Skeletal muscle tissue (tissue), 4 donors: ENCODE data around the gene TCIRG1. TPM values are rescaled to one million over a fixed set of nuclear protein-coding genes. Genes with fewer than 3 reads are reported as not detected.

ENCODE experiments used
- H3K27ac ChIP-seq: one replicate; pipeline ENCODE4 v1.7.0; 2013; ENCODE audit warnings: mild to moderate bottlenecking, low read depth, low read length, inconsistent platforms
- H3K27me3 ChIP-seq, 3 donors: one replicate each; pipeline ENCODE4 v1.7.0; 2013; ENCODE audit warnings: low read length in 3 of 3; ENCODE audit not compliant: control insufficient read depth in 3 of 3, insufficient read depth in 3 of 3
- H3K36me3 ChIP-seq, 3 donors: one replicate each; pipeline ENCODE4 v1.7.0; 2013; ENCODE audit warnings: low read length in 3 of 3; ENCODE audit not compliant: control insufficient read depth in 3 of 3, insufficient read depth in 3 of 3
- H3K4me1 ChIP-seq, 3 donors: one replicate each; pipeline ENCODE4 v1.7.0; 2013; ENCODE audit warnings: low read length in 3 of 3, mild to moderate bottlenecking in 3 of 3; ENCODE audit not compliant: control insufficient read depth in 3 of 3, insufficient read depth in 3 of 3
- H3K4me3 ChIP-seq, 3 donors: one replicate each; pipeline ENCODE4 v1.7.0; 2013; ENCODE audit warnings: low read length in 3 of 3
- H3K9ac ChIP-seq, 3 donors: one replicate each; pipeline ENCODE4 v1.7.0; 2013; ENCODE audit warnings: low read length in 3 of 3, mild to moderate bottlenecking in 3 of 3, moderate library complexity in 2 of 3, low read depth in 1 of 3
- H3K9me3 ChIP-seq, 3 donors: one replicate each; pipeline ENCODE4 v1.7.0; 2013; ENCODE audit warnings: low read length in 3 of 3; ENCODE audit not compliant: control insufficient read depth in 3 of 3
- total RNA-seq: library from RNA; depleted of rRNA; stranded (reverse); fragments of >200 nt; gene quantifications from one replicate; pipeline ENCODE4 v1.2.3, GENCODE V29; 2014
- donor health status: Osteomylitis.

The TCIRG1 gene
- total RNA-seq, 1 donor from 2014 or later: 18.3 TPM

GRCh38 chr11:68043029-68043348, 4.2 kb downstream of the TCIRG1 start:
- Histone ChIP-seq H3K4me3 (no peak overlapping the region), H3K4me1 (peaks cover 18 to 27% (median 18%) of the 10 kb centered on the region in 3 donors), H3K36me3 (peaks cover 0 to 2% (median 2%) of the 10 kb centered on the region in 3 donors), H3K27me3 (no peaks in the 10 kb centered on the region), H3K27ac (no peak overlapping the region), H3K9me3 (no peaks in the 10 kb centered on the region), H3K9ac (no peak overlapping the region)

GRCh38 chr11:68043349-68044144, 4.7 kb downstream of the TCIRG1 start:
- H3K9ac ChIP-seq: no peak overlapping the region
- no peak overlapping the region for H3K27ac ChIP-seq
- H3K27me3 ChIP-seq: no peaks in the 10 kb centered on the region
- H3K4me3 ChIP-seq: no peak overlapping the region
- H3K9me3 ChIP-seq: no peaks in the 10 kb centered on the region
- peaks cover 13 to 22% (median 13%) of the 10 kb centered on the region in 3 donors for H3K4me1 ChIP-seq
- peaks cover 0 to 2% (median 2%) of the 10 kb centered on the region in 3 donors for H3K36me3 ChIP-seq

- Histone ChIP-seq H3K9me3 (no peaks in the 10 kb centered on the region), H3K4me3 (no peak overlapping the region), H3K27me3 (no peaks in the 10 kb centered on the region), H3K9ac (no peak overlapping the region), H3K4me1 (peaks cover 10 to 16% (median 11%) of the 10 kb centered on the region in 3 donors), H3K36me3 (peaks cover 0 to 6% (median 4%) of the 10 kb centered on the region in 3 donors), H3K27ac (no peak overlapping the region)
Observed at GRCh38 chr11:68044145-68044813, 5.5 kb downstream of the TCIRG1 start.

GRCh38 chr11:68044898-68045351, 6.1 kb downstream of the TCIRG1 start:
- H3K4me1 ChIP-seq: peaks cover 7 to 12% (median 10%) of the 10 kb centered on the region in 3 donors
- no peak overlapping the region for H3K9ac ChIP-seq
- no peaks in the 10 kb centered on the region for H3K27me3 ChIP-seq

GRCh38 chr11:68047437-68048290, 8.8 kb downstream of the TCIRG1 start:
- Histone ChIP-seq H3K9me3 (no peaks in the 10 kb centered on the region), H3K36me3 (peaks cover 6 to 9% (median 7%) of the 10 kb centered on the region in 3 donors), H3K27me3 (no peaks in the 10 kb centered on the region), H3K9ac (no peak overlapping the region), H3K4me3 (no peak overlapping the region), H3K4me1 (no peaks in the 10 kb centered on the region), H3K27ac (no peak overlapping the region)

More at GRCh38 chr11:68044898-68045351, 6.1 kb downstream of the TCIRG1 start:
- H3K27ac ChIP-seq: no peak overlapping the region
- peaks cover 0 to 7% (median 6%) of the 10 kb centered on the region in 3 donors for H3K36me3 ChIP-seq
- H3K4me3 ChIP-seq: no peak overlapping the region
- H3K9me3 ChIP-seq: no peaks in the 10 kb centered on the region

GRCh38 chr11:68048681-68049508, 10.1 kb downstream of the TCIRG1 start:
- Histone ChIP-seq H3K4me3 (no peak overlapping the region), H3K27me3 (no peaks in the 10 kb centered on the region), H3K36me3 (peaks cover 8 to 12% (median 11%) of the 10 kb centered on the region in 3 donors), H3K27ac (no peak overlapping the region), H3K9me3 (no peaks in the 10 kb centered on the region), H3K9ac (no peak overlapping the region), H3K4me1 (no peaks in the 10 kb centered on the region)

- no peak overlapping the region for H3K4me3 ChIP-seq
- H3K36me3 ChIP-seq: peaks cover 8 to 12% (median 12%) of the 10 kb centered on the region in 3 donors
Observed at GRCh38 chr11:68049509-68050370, 10.9 kb downstream of the TCIRG1 start.

GRCh38 chr11:68050371-68050841, 11.6 kb downstream of the TCIRG1 start:
- no peaks in the 10 kb centered on the region for H3K4me1 ChIP-seq
- H3K4me3 ChIP-seq: no peak overlapping the region
- H3K36me3 ChIP-seq: peaks cover 8 to 13% (median 12%) of the 10 kb centered on the region in 3 donors
- H3K27ac ChIP-seq: no peak overlapping the region
- no peaks in the 10 kb centered on the region for H3K9me3 ChIP-seq
- H3K9ac ChIP-seq: no peak overlapping the region
- H3K27me3 ChIP-seq: no peaks in the 10 kb centered on the region

More at GRCh38 chr11:68049509-68050370, 10.9 kb downstream of the TCIRG1 start:
- Histone ChIP-seq H3K27ac (no peak overlapping the region), H3K27me3 (no peaks in the 10 kb centered on the region), H3K9me3 (no peaks in the 10 kb centered on the region), H3K4me1 (no peaks in the 10 kb centered on the region), H3K9ac (no peak overlapping the region)
